ENCODE results near the gene FITM2.
"Not testable (repeated sequence)": the region's sequence is repeated elsewhere in the genome, so short reads cannot be mapped to it uniquely, and the experiment has no call there.

Gene FITM2

GRCh38 chr20:44331201-44331600, 20.2 kb upstream of the FITM2 start:
- no peak for DNase-seq (ENCODE audit: low spot score)

- no peak for DNase-seq (ENCODE audit: low spot score)
Observed at GRCh38 chr20:44328428-44328827, 17.4 kb upstream of the FITM2 start.

- not testable (repeated sequence) for DNase-seq (ENCODE audit: low spot score)
Observed at GRCh38 chr20:44327748-44328147, 16.7 kb upstream of the FITM2 start.

GRCh38 chr20:44326391-44327159, 15.6 kb upstream of the FITM2 start:
- no peak for DNase-seq (ENCODE audit: low spot score)

GRCh38 chr20:44324343-44324742, 13.3 kb upstream of the FITM2 start:
- no peak for DNase-seq (ENCODE audit: low spot score)

- no peak for DNase-seq (ENCODE audit: low spot score)
Observed at GRCh38 chr20:44319839-44320422, 8.9 kb upstream of the FITM2 start.

- DNase-seq (ENCODE audit: low spot score) = no peak
Observed at GRCh38 chr20:44314870-44315269, 3.9 kb upstream of the FITM2 start.

GRCh38 chr20:44309763-44310663, 989 bp downstream of the FITM2 start:
- peak; percentile 13 for DNase-seq (ENCODE audit: low spot score)

GRCh38 chr20:44306927-44307326, 4.1 kb downstream of the FITM2 start:
- DNase-seq (ENCODE audit: low spot score) = no peak

- DNase-seq (ENCODE audit: low spot score) = no peak
Observed at GRCh38 chr20:44304383-44304782, 6.6 kb downstream of the FITM2 start.

- DNase-seq (ENCODE audit: low spot score) = no peak
Observed at GRCh38 chr20:44302736-44303135, 8.3 kb downstream of the FITM2 start.

- no peak for DNase-seq (ENCODE audit: low spot score)
Observed at GRCh38 chr20:44302026-44302669, 8.9 kb downstream of the FITM2 start.

GRCh38 chr20:44301285-44301684, 9.7 kb downstream of the FITM2 start:
- no peak for DNase-seq (ENCODE audit: low spot score)

- DNase-seq (ENCODE audit: low spot score) = not testable (repeated sequence)
Observed at GRCh38 chr20:44299011-44299535, 11.9 kb downstream of the FITM2 start.

- DNase-seq (ENCODE audit: low spot score) = no peak
Observed at GRCh38 chr20:44297721-44298120, 13.3 kb downstream of the FITM2 start.

- DNase-seq (ENCODE audit: low spot score) = no peak
Observed at GRCh38 chr20:44296011-44296410, 15.0 kb downstream of the FITM2 start.

- DNase-seq (ENCODE audit: low spot score) = no peak
Observed at GRCh38 chr20:44291754-44292153, 19.2 kb downstream of the FITM2 start.

GRCh38 chr20:44288252-44288651, 22.8 kb downstream of the FITM2 start:
- DNase-seq (ENCODE audit: low spot score) = no peak

- no peak for DNase-seq (ENCODE audit: low spot score)
Observed at GRCh38 chr20:44287272-44288097, 23.5 kb downstream of the FITM2 start.

- no peak for DNase-seq (ENCODE audit: low spot score)
Observed at GRCh38 chr20:44284032-44284431, 27.0 kb downstream of the FITM2 start.

- no peak for DNase-seq (ENCODE audit: low spot score)
Observed at GRCh38 chr20:44282192-44282591, 28.8 kb downstream of the FITM2 start.

Measured in germinal center (tissue), 1 donor.